GM23338 (cell line): Measurements from ENCODE around the gene ASCL2. TPM values are rescaled to one million over a fixed set of nuclear protein-coding genes. Genes with fewer than 3 reads are reported as not detected.

ENCODE experiments used
- ATAC-seq: fragments of 200-7000 bp; cut with Tn5 transposase; 3 replicates; pipeline ENCODE4 v1.9.1; 2020
- DNase-seq: peaks from one replicate; pipeline ENCODE4 v3.0.0-alpha.2; 2015; ENCODE audit warnings: low spot score
- H2AFZ ChIP-seq: fragments of 200-600 bp; sonication (generic); 2 replicates; pipeline ENCODE4 v1.8.0; 2016; ENCODE audit warnings: antibody characterized with exemption, mild to moderate bottlenecking, moderate library complexity
- H3F3A ChIP-seq: fragments of 200-600 bp; sonication (generic); replicated peaks from 2 replicates; pipeline ENCODE4 v1.8.0; 2017; ENCODE audit warnings: antibody characterized with exemption, mixed run types, low read depth
- H3K27ac ChIP-seq: fragments of 200-600 bp; sonication (generic); 2 replicates; pipeline ENCODE4 v1.6.1; 2016; ENCODE audit warnings: low read depth
- H3K27me3 ChIP-seq: fragments of 200-600 bp; sonication (generic); 2 replicates; pipeline ENCODE4 v1.8.0; 2016; ENCODE audit warnings: mild to moderate bottlenecking, mixed run types, moderate library complexity; ENCODE audit not compliant: insufficient read depth
- H3K36me3 ChIP-seq: fragments of 200-600 bp; sonication (generic); 2 replicates; pipeline ENCODE4 v1.8.0; 2016; ENCODE audit warnings: mild to moderate bottlenecking; ENCODE audit not compliant: insufficient read depth
- H3K4me1 ChIP-seq: fragments of 200-600 bp; sonication (generic); 2 replicates; pipeline ENCODE4 v1.8.0; 2016; ENCODE audit warnings: mild to moderate bottlenecking, moderate library complexity; ENCODE audit not compliant: insufficient read depth
- H3K4me2 ChIP-seq: fragments of 200-600 bp; sonication (generic); 2 replicates; pipeline ENCODE4 v1.7.1; 2017; ENCODE audit warnings: mixed run types
- H3K4me3 ChIP-seq: fragments of 200-600 bp; sonication (generic); 2 replicates; pipeline ENCODE4 v1.6.1; 2016; ENCODE audit warnings: mixed run types
- H3K79me2 ChIP-seq: fragments of 200-600 bp; sonication (generic); replicated peaks from 2 replicates; pipeline ENCODE4 v1.8.0; 2017; ENCODE audit warnings: mild to moderate bottlenecking; ENCODE audit not compliant: insufficient read depth
- H3K9me2 ChIP-seq: fragments of 200-600 bp; sonication (generic); 2 replicates; pipeline ENCODE4 v1.8.0; 2017; ENCODE audit not compliant: insufficient read depth
- H4K20me1 ChIP-seq: fragments of 200-600 bp; sonication (generic); replicated peaks from 2 replicates; pipeline ENCODE4 v1.8.0; 2017; ENCODE audit warnings: mild to moderate bottlenecking; ENCODE audit not compliant: insufficient read depth
- H3K27ac Mint-ChIP-seq: 2 replicates; pipeline ENCODE4 v1.8.0; 2020; ENCODE audit warnings: inconsistent platforms, mild to moderate bottlenecking, moderate library complexity, mixed read lengths
- H3K27me3 Mint-ChIP-seq: 3 replicates; pipeline ENCODE4 v1.8.0; 2022; ENCODE audit warnings: low read depth, mild to moderate bottlenecking, moderate library complexity, mixed read lengths, inconsistent platforms; ENCODE audit not compliant: insufficient read depth, poor library complexity
- H3K36me3 Mint-ChIP-seq: 3 replicates; pipeline ENCODE4 v1.8.0; 2021; ENCODE audit warnings: low read depth, mild to moderate bottlenecking, inconsistent platforms, moderate library complexity, mixed read lengths
- H3K4me1 Mint-ChIP-seq: 3 replicates; pipeline ENCODE4 v1.8.0; 2020; ENCODE audit warnings: mild to moderate bottlenecking, inconsistent platforms, mixed read lengths
- H3K4me3 Mint-ChIP-seq: 3 replicates; pipeline ENCODE4 v1.8.0; 2021; ENCODE audit warnings: moderate library complexity, mild to moderate bottlenecking, inconsistent platforms, mixed read lengths
- H3K9me3 Mint-ChIP-seq: 3 replicates; pipeline ENCODE4 v1.8.0; 2020; ENCODE audit warnings: moderate library complexity, mild to moderate bottlenecking, inconsistent platforms, mixed read lengths
- CTCF ChIP-seq, 2 experiments: fragments of 200-600 bp in 1 of 2; sonication (generic) in 1 of 2; conservative IDR thresholded peaks; 2 replicates each; pipeline versions ENCODE4 v1.5.1 to v1.6.1; 2016 to 2017; ENCODE audit warnings: antibody characterized with exemption in 2 of 2, low read depth in 2 of 2, mild to moderate bottlenecking in 2 of 2, moderate library complexity in 1 of 2
- EZH2 ChIP-seq: fragments of 200-600 bp; sonication (generic); IDR thresholded peaks from one replicate; pipeline ENCODE4 v1.8.0; 2017; ENCODE audit warnings: antibody characterized with exemption, mild to moderate bottlenecking, low read depth; ENCODE audit not compliant: unreplicated experiment
- EZH2phosphoT487 ChIP-seq: fragments of 200-600 bp; sonication (generic); IDR thresholded peaks from one replicate; pipeline ENCODE4 v1.8.1; 2018; ENCODE audit warnings: antibody characterized with exemption; ENCODE audit not compliant: unreplicated experiment
- POLR2AphosphoS5 ChIP-seq: IDR thresholded peaks from 2 replicates; pipeline ENCODE4 v1.6.1; 2016; ENCODE audit warnings: antibody characterized with exemption, low read depth
- REST ChIP-seq: IDR thresholded peaks from one replicate; pipeline ENCODE4 v1.6.1; 2018; ENCODE audit warnings: antibody characterized with exemption; ENCODE audit not compliant: unreplicated experiment
- ZNF331 ChIP-seq: fragments of 250-450 bp; sonication (Bioruptor Pico); IDR thresholded peaks from 2 replicates; pipeline ENCODE4 v1.5.0; 2020; ENCODE audit warnings: low read depth, mild to moderate bottlenecking, moderate library complexity
- ZNF462 ChIP-seq: fragments of 250-450 bp; sonication (Bioruptor Pico); IDR thresholded peaks from 2 replicates; pipeline ENCODE4 v1.5.0; 2020; ENCODE audit warnings: mild to moderate bottlenecking, moderate library complexity
- polyA plus RNA-seq: library from polyadenylated mRNA; unstranded; fragments of >200 nt; fragmentation: Nextera tagmentation; extraction: Ambion mirVana; gene quantifications from 2 replicates; pipeline ENCODE4 v1.2.1, GENCODE V29; 2016
- total RNA-seq: library from RNA; depleted of rRNA; stranded (reverse); fragments of >200 nt; shearing (Covaris generic); gene quantifications from 2 replicates; pipeline ENCODE4 v1.2.3, GENCODE V29; 2014

Gene ASCL2
- total and polyA plus RNA-seq, 2 experiments from 2014 or later, result 0.57 to 1.6 TPM

- TF ChIP-seq ZNF462 (CRISPR knock-in tag) (no peak), CTCF (conservative IDR thresholded peaks at IDR 0.05; ENCODE audit: low read depth in 2 of 2) (no peak), ZNF331 (no peak), POLR2AphosphoS5 (no peak), EZH2phosphoT487 (no peak)
Observed at GRCh38 chr11:2250485-2250884, 19.9 kb downstream of the ASCL2 start (continued).

- Histone ChIP-seq H3K9me2 (no peaks in the 10 kb centered on the region), H3K4me2 (no peak overlapping the region), H4K20me1 (no peaks in the 10 kb centered on the region), H3K4me1 (no peaks in the 10 kb centered on the region), H3K27ac (no peak overlapping the region), H3K79me2 (no peaks in the 10 kb centered on the region), H3K4me3 (no peak overlapping the region), H3K36me3 (no peaks in the 10 kb centered on the region), H3F3A (no peaks in the 10 kb centered on the region), H3K27me3 (peaks cover 3% of the 10 kb centered on the region; the same call in 1 of the 2 replicates), H2AFZ (no peak overlapping the region)
- Mint-ChIP-seq H3K4me1 (no peaks in the 10 kb centered on the region), H3K4me3 (no peak overlapping the region), H3K36me3 (no peaks in the 10 kb centered on the region), H3K27me3 (peaks cover 14% of the 10 kb centered on the region), H3K9me3 (no peaks in the 10 kb centered on the region), H3K27ac (no peak overlapping the region)
- ATAC-seq (no peak), DNase-seq (no peak)
- TF ChIP-seq EZH2phosphoT487, result no peak
- TF ChIP-seq REST, result no peak
- TF ChIP-seq EZH2, result no peak
Observed at GRCh38 chr11:2250041-2250440, 20.3 kb downstream of the ASCL2 start.
